ENCODE measurements around the gene C5orf24. TPM values are rescaled to one million over a fixed set of nuclear protein-coding genes. Genes with fewer than 3 reads are reported as not detected.
A peak's percentile ranks its signal among the peaks of the same experiment; 100 is the strongest.
"Not testable (repeated sequence)": the region's sequence is repeated elsewhere in the genome, so short reads cannot be mapped to it uniquely, and the experiment has no call there.

C5orf24 gene
- total RNA-seq, 2 experiments from 2014 or later, result 24.5 to 24.9 TPM

GRCh38 chr5:134881711-134882110 lies 35.9 kb downstream of the C5orf24 start:
- DNase-seq; CTCF ChIA-PET; POLR2A ChIA-PET; H3K27me3 Mint-ChIP-seq; ATAC-seq; intact Hi-C loops (cut with DNase I, micrococcal nuclease); H3K9me3 Mint-ChIP-seq (ENCODE audit: low read depth); H3K4me3 Mint-ChIP-seq; H3K27ac Mint-ChIP-seq: not testable (repeated sequence)
- Mint-ChIP-seq H3K36me3 (ENCODE audit: low read depth) (peaks cover 12% of the 10 kb centered on the region), H3K4me1 (peaks cover 23% of the 10 kb centered on the region)

- CTCF ChIA-PET, result interaction anchor here (0.6 to 1.3 kb wide), 2 partner anchors 17 to 355 kb away, joined by 3 to 4 read pairs; partner anchors contain the start of gene PCBD2
- POLR2A ChIA-PET, result no interaction called here
- intact Hi-C loops (cut with DNase I, micrococcal nuclease), result no loop called here
- no peak overlapping the region for H3K4me3 Mint-ChIP-seq
- no peak overlapping the region for H3K27ac Mint-ChIP-seq
- H3K9me3 Mint-ChIP-seq (ENCODE audit: low read depth), result no peaks in the 10 kb centered on the region
- DNase-seq (no peak), ATAC-seq (no peak)
- H3K27me3 Mint-ChIP-seq, result no peaks in the 10 kb centered on the region
- peaks cover 19% of the 10 kb centered on the region for H3K36me3 Mint-ChIP-seq (ENCODE audit: low read depth)
- H3K4me1 Mint-ChIP-seq, result peaks cover 11% of the 10 kb centered on the region
These were observed 41.9 kb downstream of the C5orf24 start for GRCh38 chr5:134887593-134888159.

DNA sequence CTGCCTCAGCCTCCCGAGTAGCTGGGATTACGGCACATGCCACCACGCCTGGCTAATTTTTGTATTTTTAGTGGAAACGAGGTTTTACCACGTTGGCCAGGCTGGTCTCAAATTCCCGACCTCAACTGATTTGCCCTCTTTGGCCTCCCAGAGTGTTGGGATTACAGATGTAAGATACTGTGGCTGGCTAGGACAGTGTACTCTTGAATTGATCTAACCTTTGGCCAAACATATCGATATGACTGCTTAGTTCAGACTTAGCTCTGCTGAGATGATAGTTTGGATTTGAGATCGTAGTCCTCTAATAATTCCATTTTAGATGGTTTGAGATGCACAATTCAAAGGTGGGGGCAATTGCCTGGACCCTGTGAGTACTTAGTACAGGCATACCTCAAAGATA lies 43.6 kb downstream of the C5orf24 start:
- Mint-ChIP-seq H3K36me3 (ENCODE audit: low read depth) (peaks cover 20% of the 10 kb centered on the region), H3K4me3 (no peak overlapping the region), H3K27ac (no peak overlapping the region), H3K27me3 (no peaks in the 10 kb centered on the region), H3K4me1 (peaks cover 11% of the 10 kb centered on the region), H3K9me3 (ENCODE audit: low read depth) (no peaks in the 10 kb centered on the region)
- ChIA-PET CTCF (interaction anchor here (0.6 to 1.3 kb wide), 2 partner anchors 15 to 604 kb away, joined by 4 read pairs; partner anchors contain the start of gene PCBD2), POLR2A (no interaction called here)
- no peak for DNase-seq
- ATAC-seq, result no peak
- intact Hi-C loops (cut with DNase I, micrococcal nuclease), result no loop called here

DNA sequence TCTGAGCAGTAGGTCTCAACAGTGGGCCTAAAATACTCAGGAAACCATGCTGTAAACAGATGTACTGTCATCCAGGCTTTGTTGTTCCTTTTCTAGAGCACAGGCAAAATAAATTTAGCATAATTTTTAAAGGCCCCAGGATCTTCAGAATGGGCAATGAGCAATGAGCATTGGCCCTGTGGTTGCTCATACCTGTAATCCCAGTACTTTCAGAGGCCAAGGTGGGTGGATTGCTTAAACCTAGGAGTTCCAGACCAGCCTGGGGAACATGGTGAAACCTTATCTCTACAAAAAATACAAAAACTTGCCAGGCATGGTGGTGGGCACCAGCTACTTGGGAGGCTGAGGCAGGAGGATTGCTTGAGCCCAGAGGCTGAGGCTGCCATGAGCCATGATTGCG lies 45.7 kb downstream of the C5orf24 start:
- no peak overlapping the region for H3K4me3 Mint-ChIP-seq
- no peak overlapping the region for H3K27ac Mint-ChIP-seq
- CTCF ChIA-PET, result interaction anchor here (0.9 kb wide), 1 partner anchor 13 kb away, joined by 5 read pairs; the partner anchor contains the start of gene PCBD2
- peak; percentile 42 for ATAC-seq
- POLR2A ChIA-PET, result no interaction called here
- no peaks in the 10 kb centered on the region for H3K9me3 Mint-ChIP-seq (ENCODE audit: low read depth)
- intact Hi-C loops (cut with DNase I, micrococcal nuclease), result no loop called here
- peaks cover 27% of the 10 kb centered on the region for H3K36me3 Mint-ChIP-seq (ENCODE audit: low read depth)
- H3K27me3 Mint-ChIP-seq, result no peaks in the 10 kb centered on the region
- DNase-seq, result no peak
- peaks cover 11% of the 10 kb centered on the region for H3K4me1 Mint-ChIP-seq

- intact Hi-C loops (cut with DNase I, micrococcal nuclease), result no loop called here
- no peaks in the 10 kb centered on the region for H3K27me3 Mint-ChIP-seq
- peaks cover 27% of the 10 kb centered on the region for H3K36me3 Mint-ChIP-seq (ENCODE audit: low read depth)
These were observed 46.5 kb downstream of the C5orf24 start for GRCh38 chr5:134892282-134892681.

GRCh38 chr5:134892926-134893325 lies 47.2 kb downstream of the C5orf24 start:
- CTCF ChIA-PET, result no interaction called here
- Mint-ChIP-seq H3K9me3 (ENCODE audit: low read depth) (no peaks in the 10 kb centered on the region), H3K36me3 (ENCODE audit: low read depth) (peaks cover 25% of the 10 kb centered on the region), H3K27ac (no peak overlapping the region), H3K4me3 (no peak overlapping the region), H3K27me3 (no peaks in the 10 kb centered on the region), H3K4me1 (peaks cover 11% of the 10 kb centered on the region)
- DNase-seq, result no peak
- POLR2A ChIA-PET, result no interaction called here
- ATAC-seq, result no peak
- intact Hi-C loops (cut with DNase I, micrococcal nuclease), result no loop called here

More at GRCh38 chr5:134892282-134892681, 46.5 kb downstream of the C5orf24 start:
- no peak for DNase-seq
- Mint-ChIP-seq H3K9me3 (ENCODE audit: low read depth) (no peaks in the 10 kb centered on the region), H3K4me3 (no peak overlapping the region), H3K27ac (peak overlapping the region; percentile 32), H3K4me1 (peaks cover 11% of the 10 kb centered on the region)
- ATAC-seq, result no peak
- ChIA-PET POLR2A (no interaction called here), CTCF (interaction anchor here (0.9 kb wide), 1 partner anchor 13 kb away, joined by 5 read pairs; the partner anchor contains the start of gene PCBD2)

- Mint-ChIP-seq H3K27me3 (no peaks in the 10 kb centered on the region), H3K27ac (no peak overlapping the region), H3K9me3 (ENCODE audit: low read depth) (no peaks in the 10 kb centered on the region), H3K4me1 (peaks cover 11% of the 10 kb centered on the region), H3K36me3 (ENCODE audit: low read depth) (peaks cover 23% of the 10 kb centered on the region), H3K4me3 (no peak overlapping the region)
- CTCF ChIA-PET, result interaction anchor here (0.5 to 0.8 kb wide), 2 partner anchors 8 to 10 kb away, joined by 3 to 6 read pairs; no protein-coding TSS in a partner anchor
- no peak for ATAC-seq
- DNase-seq, result no peak
- intact Hi-C loops (cut with DNase I, micrococcal nuclease), result no loop called here
- POLR2A ChIA-PET, result no interaction called here
These were observed 48.2 kb downstream of the C5orf24 start for GRCh38 chr5:134893748-134894505.

DNA sequence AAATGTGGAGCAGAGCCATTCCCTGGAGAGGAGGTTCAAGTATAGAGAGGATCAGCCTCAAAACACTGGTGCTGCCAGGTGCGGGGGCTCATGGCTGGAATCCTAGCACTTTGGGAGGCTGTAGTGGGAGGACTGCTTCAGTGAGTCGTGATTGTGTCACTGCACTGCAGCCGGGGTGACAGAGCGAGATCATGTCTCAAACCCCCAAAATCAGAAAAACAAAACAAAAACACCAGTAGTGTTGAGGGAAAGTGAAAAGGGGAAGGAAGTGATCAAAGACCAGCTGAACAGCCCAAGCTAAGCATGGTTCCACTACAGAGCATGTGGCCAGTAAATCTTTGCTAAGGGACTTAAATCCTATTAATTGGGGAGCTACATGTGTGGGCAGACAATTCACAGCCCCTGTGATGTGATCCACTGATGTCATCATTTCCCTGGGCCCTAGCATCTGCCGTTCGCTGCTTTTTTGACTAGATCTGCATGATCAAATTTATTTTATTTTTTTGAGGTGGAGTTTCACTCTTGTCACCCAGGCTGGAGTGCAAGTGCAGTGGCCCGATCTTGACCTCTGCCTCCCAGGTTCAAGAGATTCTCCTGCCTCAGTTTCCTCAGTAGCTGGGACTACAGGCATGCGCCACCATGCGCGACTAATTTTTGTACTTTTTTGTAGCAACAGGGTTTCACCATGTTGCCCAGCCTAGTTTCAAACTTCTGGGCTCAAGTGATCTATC lies 56.5 kb downstream of the C5orf24 start:
- intact Hi-C loops (cut with DNase I, micrococcal nuclease), result loop anchor here in 1 of 2 experiments (10.0 kb wide), 1 partner anchor 377 kb away; the partner anchor contains the start of gene JADE2
- CTCF ChIA-PET, result interaction anchor here (0.6 to 2.3 kb wide), 6 partner anchors 8 to 600 kb away, joined by 3 to 6 read pairs (median 4); partner anchors contain the start of gene C5orf24
- H3K36me3 Mint-ChIP-seq (ENCODE audit: low read depth), result peaks cover 10% of the 10 kb centered on the region

DNA sequence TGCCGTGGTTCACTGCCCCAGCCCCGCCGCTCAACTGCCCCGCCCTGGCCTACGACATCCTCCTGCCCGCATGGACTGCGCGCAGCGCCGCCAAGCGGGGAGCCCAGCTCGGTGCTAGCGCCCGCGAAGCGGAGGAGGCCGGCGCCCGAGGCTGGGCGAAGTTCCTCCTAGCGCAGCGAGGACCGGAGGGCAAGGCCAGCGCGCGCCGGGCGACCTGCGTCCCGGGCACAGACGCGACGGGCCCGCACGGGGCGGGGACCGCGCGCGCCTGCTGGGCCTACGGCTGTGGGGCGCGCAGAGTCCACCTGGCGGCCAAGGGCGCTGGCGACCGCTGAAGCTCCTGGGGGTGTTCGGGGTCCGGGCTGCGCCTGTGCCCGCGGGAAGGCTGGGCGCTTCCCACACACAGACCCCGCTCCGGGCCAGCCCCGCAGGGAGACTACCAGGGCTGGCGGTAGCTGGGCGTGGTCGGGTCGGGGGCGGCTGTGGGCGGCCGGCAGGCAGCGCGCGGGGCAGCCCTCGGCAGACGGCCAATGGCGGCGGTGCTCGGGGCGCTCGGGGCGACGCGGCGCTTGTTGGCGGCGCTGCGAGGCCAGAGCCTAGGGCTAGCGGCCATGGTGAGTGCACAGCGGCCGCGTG lies 59.0 kb downstream of the C5orf24 start, which contains the start of gene PCBD2:
TSS of gene PCBD2 (plus strand) at position 522 of the 636 bp plus-strand sequence. CDS start at position 531, 9 bp downstream.
- ATAC-seq, result peak; percentile 89
- Mint-ChIP-seq H3K27me3 (no peaks in the 10 kb centered on the region), H3K4me1 (peaks cover 17% of the 10 kb centered on the region), H3K9me3 (ENCODE audit: low read depth) (no peaks in the 10 kb centered on the region), H3K36me3 (ENCODE audit: low read depth) (peaks cover 9% of the 10 kb centered on the region), H3K27ac (peak within 1 kb of the TSS; percentile 98), H3K4me3 (peak within 1 kb of the TSS; percentile 95)
- DNase-seq, result peak; percentile 97
- intact Hi-C loops (cut with DNase I, micrococcal nuclease), result loop anchor here (1.0 to 10.0 kb wide), 16 partner anchors 16 to 678 kb away; partner anchors contain the start of genes C5orf24 (in 2 of the 2), CAMLG (in 2 of the 2), DDX46 (in 2 of the 2) and JADE2 (in 1 of the 2)
- ChIA-PET POLR2A (interaction anchor here (0.6 to 1.7 kb wide), 8 partner anchors 15 to 166 kb away, joined by 3 to 13 read pairs (median 4); partner anchors contain the start of genes C5orf24, CAMLG, DDX46 and TXNDC15), CTCF (interaction anchor here (0.6 to 2.8 kb wide), 25 partner anchors 9 to 317 kb away, joined by 3 to 12 read pairs (median 5); partner anchors contain the start of genes C5orf24, CAMLG and TXNDC15)

More for the DNA sequence above, 56.5 kb downstream of the C5orf24 start:
- DNase-seq, result no peak
- Mint-ChIP-seq H3K4me3 (no peak overlapping the region), H3K9me3 (ENCODE audit: low read depth) (no peaks in the 10 kb centered on the region), H3K27me3 (no peaks in the 10 kb centered on the region), H3K27ac (peak overlapping the region; percentile 67), H3K4me1 (peaks cover 17% of the 10 kb centered on the region)
- POLR2A ChIA-PET, result no interaction called here
- no peak for ATAC-seq

GRCh38 chr5:134905246-134905996 lies 59.7 kb downstream of the C5orf24 start:
- DNase-seq, result peak; percentile 76
- H3K27me3 Mint-ChIP-seq, result no peaks in the 10 kb centered on the region

More at GRCh38 chr5:134905246-134905996, 59.7 kb downstream of the C5orf24 start:
- peak overlapping the region; percentile 98 for H3K27ac Mint-ChIP-seq
- CTCF ChIA-PET, result interaction anchor here (0.8 to 3.2 kb wide), 23 partner anchors 9 to 318 kb away, joined by 3 to 12 read pairs (median 5); partner anchors contain the start of genes C5orf24 and TXNDC15
- no peaks in the 10 kb centered on the region for H3K9me3 Mint-ChIP-seq (ENCODE audit: low read depth)
- POLR2A ChIA-PET, result interaction anchor here (0.5 to 1.7 kb wide), 5 partner anchors 8 to 60 kb away, joined by 3 to 13 read pairs (median 4); partner anchors contain the start of genes C5orf24 and TXNDC15
- ATAC-seq, result peak; percentile 21
- intact Hi-C loops (cut with DNase I, micrococcal nuclease), result loop anchor here (1.0 to 10.0 kb wide), 12 partner anchors 15 to 603 kb away; partner anchors contain the start of genes C5orf24 (in 2 of the 2), CAMLG (in 2 of the 2), DDX46 (in 2 of the 2) and JADE2 (in 1 of the 2)
- peaks cover 17% of the 10 kb centered on the region for H3K4me1 Mint-ChIP-seq
- peaks cover 9% of the 10 kb centered on the region for H3K36me3 Mint-ChIP-seq (ENCODE audit: low read depth)
- H3K4me3 Mint-ChIP-seq, result peak overlapping the region; percentile 95
